NCI-H1436 treated with DMSO at 0.1 percent for 48 hours (cell line): ENCODE data around the gene RCOR1.

ENCODE experiments used
- DNase-seq: peaks from one replicate; lab custom pipeline; 2025; lab: John Stamatoyannopoulos, UW

Gene RCOR1

GRCh38 chr14:102678394-102678793, 85.9 kb downstream of the RCOR1 start:
- no peak for DNase-seq

DNA sequence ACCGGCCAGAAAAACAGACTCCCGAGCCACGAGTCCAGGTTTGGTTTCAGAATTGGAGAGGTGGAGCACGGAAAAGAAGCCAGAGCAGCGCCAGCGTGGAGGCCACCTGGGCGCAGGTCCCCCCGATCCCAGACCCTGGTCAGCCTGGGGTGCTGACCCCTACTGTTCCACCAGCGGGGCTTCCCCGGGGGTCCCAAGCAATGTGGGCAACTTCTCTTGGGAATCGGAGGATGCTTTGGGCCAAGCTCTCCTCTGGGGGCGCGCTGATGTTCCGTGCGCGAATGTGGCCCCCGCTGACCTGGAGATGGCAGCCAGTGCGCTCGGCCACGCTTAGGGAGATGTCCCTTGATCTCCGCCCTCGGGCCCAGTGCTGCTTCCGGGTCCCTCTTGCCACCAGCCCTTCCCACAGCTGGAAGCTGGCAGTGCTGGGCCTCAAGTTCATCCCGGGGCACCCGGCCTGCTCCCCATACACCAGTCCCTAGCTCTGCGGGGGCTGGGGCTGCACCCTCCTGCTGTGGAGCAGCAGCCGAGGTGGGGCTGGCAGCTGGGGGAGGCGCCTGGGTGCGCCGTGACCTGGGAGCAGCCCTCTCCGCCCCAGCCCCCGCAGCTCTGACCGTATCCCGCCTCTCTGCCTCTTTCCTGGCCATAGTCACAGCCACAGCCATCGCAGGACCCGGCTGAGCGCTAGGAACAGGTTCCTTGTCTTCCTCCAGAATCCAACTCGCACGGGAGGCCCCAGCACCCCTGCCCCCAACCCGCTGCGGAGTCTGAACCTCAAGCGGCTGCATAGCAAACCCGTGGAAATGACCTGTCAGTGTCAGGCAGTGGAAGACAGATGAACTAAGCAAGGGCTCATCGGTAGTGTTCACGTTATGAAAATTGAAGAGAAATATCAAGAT, 91.2 kb downstream of the RCOR1 start:
- DNase-seq, result no peak

- no peak for DNase-seq
These were observed 91.8 kb downstream of the RCOR1 start for GRCh38 chr14:102684298-102684663.

DNA sequence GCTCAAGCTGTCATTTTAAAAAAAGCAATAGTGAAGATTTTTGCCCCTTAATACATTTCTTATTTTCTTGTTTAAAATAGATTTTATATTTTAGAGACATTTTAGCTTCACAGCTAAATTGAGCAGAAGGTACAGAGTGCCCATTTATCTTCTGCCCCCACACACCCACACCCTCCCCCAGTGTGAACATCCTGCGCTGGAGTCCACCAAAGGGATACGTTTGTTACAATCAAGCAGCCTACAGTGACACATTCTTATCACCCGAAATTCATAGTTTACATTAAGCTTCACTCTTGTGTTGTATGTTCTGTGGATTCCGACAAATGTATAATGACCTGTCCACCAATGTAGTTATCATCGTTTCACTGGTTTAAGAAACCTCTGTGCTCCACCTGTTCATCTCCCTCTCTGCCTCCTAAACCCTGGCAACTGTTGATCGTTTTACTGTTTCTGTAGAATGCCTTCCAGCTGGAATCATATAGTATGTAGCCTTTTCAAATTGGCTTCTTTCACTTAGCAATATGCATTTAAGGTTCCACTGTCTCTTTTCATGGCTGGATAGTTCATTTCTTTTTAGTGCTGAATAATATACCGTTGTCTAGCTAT, 93.8 kb downstream of the RCOR1 start:
- DNase-seq, result no peak

DNA sequence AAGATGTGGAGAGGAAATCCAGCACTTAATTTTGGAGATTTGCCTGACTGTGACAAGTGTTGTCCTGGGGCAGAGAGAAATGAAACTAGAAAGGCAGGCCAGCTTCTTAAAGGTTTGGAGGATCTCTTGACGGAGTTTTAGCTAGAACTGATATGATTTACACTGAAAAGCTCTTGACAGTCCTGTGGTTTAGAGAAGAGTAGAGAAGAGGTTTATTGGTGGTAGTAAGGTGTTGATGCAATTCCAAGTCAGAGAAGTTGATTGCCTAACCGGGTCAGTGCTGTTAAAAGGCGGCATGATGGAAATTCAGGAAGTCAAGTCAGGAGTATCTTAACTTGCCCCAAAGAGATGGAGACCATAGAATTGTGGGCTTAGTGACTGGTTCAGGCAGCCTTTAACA, 95.8 kb downstream of the RCOR1 start:
- no peak for DNase-seq

DNA sequence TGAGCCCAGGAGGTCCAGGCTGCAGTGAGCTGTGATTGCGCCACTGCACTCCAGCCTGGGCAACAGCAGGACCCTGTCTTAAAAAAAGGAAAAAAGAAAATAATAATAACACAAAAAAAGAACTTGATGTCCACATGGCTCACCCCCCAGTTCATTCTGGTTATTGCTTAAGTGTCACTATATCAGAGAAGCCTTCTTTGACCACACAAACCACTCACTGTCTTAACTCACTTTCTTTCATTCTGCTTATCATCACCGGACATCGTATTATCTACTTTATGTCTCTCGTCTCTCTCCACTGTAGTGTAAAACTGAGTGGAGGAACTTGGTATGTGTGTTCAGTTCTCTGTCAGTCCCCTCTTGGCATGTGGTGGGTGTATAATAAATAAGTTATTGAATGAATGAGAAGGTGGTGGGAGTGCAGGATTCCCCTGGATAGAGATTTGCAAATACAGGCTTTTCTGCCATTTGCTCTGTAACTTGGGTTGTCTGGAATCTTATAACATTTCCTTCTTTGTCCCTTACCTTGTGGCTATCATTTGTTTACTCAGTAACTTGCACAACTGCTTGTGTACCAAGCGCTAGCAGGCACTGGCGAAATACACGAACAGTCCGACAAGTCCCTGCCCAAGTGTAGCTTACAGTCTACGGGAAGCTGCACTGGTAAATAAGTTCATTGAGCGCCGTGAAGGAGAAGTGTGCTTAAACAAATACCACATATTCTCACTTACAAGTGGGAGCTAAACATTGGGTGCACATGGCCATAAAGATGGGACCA, 98.2 kb downstream of the RCOR1 start:
- no peak for DNase-seq

DNA sequence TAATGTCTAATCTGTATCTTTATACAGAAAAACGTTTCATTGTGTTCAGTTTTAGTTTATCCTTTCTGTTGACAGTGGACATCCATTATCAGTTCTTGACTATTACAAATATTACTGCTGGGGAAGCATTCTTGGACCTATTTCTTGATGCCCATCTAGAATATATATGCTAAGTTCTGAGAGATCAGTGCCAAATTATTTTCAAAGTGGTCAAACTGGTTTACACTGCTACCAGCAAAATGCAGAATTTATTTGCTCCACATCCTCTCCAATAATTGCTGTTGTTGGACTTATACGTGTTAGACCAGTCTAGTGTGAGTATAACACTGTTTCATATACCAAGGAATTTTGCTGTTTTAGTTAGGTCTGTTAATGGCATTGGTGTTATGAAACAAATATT, 99.3 kb downstream of the RCOR1 start:
- DNase-seq, result no peak

DNA sequence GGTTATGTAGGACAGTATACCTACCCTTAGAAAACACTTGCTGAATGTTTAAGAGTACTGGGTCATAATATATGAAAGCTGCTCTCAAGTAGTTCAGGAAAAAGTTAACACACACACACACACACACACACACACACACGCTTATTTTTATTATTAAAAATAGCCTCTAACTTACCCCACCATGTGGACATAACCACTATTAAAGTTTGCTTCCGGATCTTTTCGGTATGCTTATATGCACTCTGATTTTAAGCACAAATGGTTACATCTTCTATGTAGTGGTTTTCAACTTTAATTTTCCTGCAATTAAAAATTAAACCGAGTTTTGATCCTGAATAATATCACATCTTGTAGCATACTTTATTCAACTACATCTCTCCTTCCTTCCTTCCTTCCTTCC, 99.9 kb downstream of the RCOR1 start:
- DNase-seq, result no peak

DNA sequence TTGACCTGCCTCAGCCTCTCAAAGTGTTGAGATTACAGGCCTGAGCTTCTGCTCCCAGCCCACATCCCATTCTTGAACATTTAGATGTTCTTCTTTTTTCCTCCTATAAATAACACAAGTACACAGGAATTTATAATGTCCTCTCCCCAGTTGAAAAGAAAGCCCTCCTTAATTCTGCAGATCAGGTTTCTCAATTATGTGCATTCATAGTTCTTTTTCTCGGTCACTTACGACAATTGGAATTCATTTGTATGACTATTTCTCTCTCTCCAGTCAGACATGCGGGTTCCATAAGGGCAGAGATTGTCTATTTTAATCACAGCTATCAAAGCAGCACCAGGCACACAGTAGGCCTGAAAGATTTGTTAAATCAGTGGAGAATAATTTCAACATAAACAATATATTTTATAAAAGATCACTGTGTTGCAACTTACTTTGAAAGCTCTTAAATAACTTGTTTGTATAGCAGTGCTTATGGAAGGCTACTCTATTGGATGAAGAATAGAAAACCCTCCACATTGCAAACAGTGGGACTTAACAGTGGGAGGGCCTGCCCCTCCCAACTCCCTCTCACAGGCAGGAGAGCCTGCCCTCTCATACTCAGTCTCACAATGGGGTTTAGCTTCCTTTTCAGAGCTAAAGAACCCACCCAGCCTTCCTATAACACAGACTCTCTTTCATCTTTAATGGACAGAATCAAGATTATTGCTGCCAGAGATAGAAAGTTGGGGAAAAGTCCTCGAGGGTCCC, 100.7 kb downstream of the RCOR1 start:
- DNase-seq, result no peak

DNA sequence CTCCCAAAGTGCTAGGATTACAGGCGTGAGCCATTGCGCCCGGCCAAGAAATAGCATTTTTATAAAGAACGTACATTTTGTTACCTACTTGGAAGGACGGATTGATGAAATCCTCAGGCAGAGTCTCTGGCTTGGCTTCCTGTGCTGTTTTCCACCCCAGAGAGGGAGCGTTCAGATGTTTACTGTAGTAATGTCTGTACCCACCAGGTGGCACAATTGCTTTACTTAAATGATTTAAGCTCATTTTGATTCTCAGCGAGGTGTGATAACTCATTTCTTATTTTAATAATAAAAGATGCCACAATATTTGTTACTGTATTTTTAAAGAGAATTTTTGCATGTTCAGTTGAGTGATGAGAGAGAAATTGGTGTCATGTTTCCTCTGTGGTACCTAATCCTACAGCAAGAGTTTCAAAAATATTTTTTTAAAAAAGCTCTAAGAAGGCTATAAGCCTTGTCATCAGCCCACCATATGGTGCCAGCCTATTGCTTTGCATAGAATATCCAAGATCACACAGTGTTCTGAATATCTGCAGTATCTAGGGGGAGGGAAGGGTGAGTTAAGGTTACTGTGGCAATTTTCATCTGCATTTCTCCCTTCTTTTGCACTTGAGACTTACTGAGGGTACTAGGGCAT, 102.2 kb downstream of the RCOR1 start:
- no peak for DNase-seq

GRCh38 chr14:102695167-102695555, 102.7 kb downstream of the RCOR1 start:
- no peak for DNase-seq

GRCh38 chr14:102696332-102696731, 103.9 kb downstream of the RCOR1 start:
- no peak for DNase-seq

GRCh38 chr14:102696856-102697495, 104.5 kb downstream of the RCOR1 start:
- DNase-seq, result no peak

DNA sequence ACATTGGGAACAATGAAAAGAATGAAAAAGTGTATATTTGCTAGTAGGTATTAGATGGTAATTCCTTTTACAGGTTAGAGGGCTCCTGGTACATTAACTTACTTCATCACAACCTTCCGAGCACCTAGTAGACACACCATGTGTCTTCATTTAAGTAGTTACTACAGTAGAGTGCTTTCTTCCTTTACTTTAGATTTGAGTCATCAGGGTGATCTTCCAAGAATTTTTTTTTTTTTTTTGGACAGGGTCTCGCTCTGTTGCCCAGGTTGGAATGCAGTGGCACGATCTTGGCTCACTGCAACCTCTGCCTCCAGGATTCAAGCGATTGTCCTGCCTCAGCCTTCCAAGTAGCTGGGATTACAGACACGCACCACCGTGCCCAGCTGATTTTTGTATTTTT, 105.1 kb downstream of the RCOR1 start:
- no peak for DNase-seq

- DNase-seq, result no peak
These were observed 107.1 kb downstream of the RCOR1 start for GRCh38 chr14:102699416-102700110.

DNA sequence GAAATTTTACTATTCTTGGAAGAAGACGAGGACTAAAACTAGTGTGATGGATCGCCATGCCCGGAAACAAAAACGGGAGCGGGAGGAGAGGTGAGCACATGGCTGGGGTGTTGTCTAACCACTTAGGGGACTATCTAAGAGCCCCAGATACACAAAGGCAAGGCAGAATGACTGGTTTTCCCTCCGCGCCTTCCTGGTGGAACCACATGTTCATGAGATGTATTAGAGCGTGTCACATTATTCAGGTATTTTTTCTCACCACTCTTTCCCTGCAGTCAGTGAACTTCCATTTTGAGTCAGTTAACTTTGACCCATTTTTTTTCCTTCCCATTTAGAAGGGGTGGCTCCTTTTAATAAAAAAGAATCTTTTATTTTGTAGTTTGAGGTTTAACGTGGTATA, 116.0 kb downstream of the RCOR1 start:
- no peak for DNase-seq

GRCh38 chr14:102711207-102711606, 118.8 kb downstream of the RCOR1 start:
- no peak for DNase-seq

GRCh38 chr14:102711946-102712345, 119.5 kb downstream of the RCOR1 start:
- DNase-seq, result no peak

DNA sequence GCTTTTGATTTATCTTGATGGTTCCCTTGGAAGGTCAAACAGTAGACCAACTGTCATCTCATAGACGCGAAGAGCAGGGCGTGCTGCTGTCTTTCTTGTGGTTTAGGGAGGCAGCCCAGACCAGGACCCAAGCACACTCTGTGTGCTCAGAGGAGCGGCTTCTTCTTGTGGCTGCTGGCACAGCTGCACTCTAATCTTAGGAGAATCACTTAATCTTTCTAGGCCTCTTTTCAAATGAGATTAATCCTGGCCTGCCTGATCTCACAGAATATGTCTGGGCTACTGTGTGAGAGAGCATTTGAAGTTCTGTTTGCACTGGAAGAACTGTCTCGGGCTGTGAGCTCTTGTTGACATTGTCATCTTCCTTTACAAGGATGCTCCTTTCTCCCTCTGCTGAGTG, 124.8 kb downstream of the RCOR1 start:
- no peak for DNase-seq

- DNase-seq, result no peak
These were observed 130.2 kb downstream of the RCOR1 start for GRCh38 chr14:102722646-102723045.

GRCh38 chr14:102723650-102724049, 131.2 kb downstream of the RCOR1 start:
- DNase-seq, result no peak
